ENCODE measurements around the gene POLQ.
"Not testable (repeated sequence)": the region's sequence is repeated elsewhere in the genome, so short reads cannot be mapped to it uniquely, and the experiment has no call there.

Gene POLQ

GRCh38 chr3:121431726-121432517, 113.9 kb downstream of the POLQ start:
- in situ Hi-C loops (cut with MboI; ENCODE audit: low sequenced_read_pairs), result no loop called here

DNA sequence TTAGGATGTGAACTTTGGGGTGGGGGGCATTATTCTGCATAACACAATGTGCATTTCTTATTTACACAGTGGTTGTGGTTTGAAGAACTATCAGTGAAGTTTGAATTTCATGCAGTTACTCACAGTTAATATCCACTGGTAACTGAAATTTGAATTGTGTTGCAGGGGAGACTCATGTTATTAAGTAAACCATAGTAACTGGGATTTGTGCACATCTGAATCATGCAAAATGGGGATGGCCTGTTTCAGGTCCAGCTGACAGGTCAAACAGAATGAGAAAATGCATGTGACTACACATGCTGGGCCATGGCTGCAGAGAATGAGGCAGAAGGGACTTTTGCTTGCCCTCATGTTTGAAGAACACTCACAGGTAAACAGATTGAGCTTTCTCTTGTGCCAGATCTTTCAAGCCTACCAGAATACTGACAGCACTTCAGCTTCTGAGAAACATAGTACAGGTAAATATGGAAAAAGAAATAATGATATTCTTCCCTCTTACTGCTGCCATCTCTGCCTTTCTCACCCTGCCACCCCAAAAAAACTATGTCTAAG, 115.0 kb downstream of the POLQ start:
- in situ Hi-C loops (cut with MboI; ENCODE audit: low sequenced_read_pairs), result no loop called here

- in situ Hi-C loops (cut with MboI; ENCODE audit: low sequenced_read_pairs), result no loop called here
Observed at GRCh38 chr3:121424549-121424948, 121.2 kb downstream of the POLQ start.

DNA sequence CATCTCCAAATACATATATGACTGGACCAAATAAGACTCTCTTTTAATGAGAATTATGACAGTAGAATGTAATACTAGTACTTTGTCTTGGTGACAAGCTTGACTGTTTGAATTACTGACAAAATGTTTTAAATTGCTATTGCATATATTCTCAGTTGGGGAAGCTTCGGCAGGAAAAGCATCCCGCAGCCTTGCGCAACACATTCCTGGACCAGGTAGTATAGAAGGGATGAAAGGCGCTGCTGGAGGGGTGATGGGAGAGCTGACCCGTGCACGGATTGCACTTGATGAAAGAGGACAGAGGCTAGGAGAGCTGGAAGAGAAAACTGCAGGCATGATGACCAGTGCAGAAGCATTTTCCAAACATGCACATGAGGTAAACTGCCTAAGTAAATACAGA, 127.6 kb downstream of the POLQ start:
- in situ Hi-C loops (cut with MboI; ENCODE audit: low sequenced_read_pairs), result no loop called here

DNA sequence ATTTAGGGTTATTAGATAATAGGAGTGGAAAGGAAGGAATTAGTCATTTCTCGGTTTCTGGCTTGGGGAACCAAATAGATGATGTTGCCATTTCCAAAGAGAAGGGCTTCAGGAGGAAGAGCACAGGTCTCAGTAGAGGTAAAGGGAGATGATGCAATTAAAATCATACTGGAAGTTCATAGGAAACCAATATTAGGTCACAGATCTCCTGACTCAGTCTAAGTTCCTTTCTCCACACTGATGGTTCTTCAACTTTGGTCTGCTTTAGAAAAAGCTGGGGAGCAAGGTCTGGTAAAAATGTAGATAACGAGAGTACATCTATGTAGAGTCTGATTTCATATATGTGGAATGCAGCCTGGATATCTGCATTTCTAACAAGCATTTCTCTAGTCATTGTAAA, 130.9 kb downstream of the POLQ start:
- in situ Hi-C loops (cut with MboI; ENCODE audit: low sequenced_read_pairs), result no loop called here

DNA sequence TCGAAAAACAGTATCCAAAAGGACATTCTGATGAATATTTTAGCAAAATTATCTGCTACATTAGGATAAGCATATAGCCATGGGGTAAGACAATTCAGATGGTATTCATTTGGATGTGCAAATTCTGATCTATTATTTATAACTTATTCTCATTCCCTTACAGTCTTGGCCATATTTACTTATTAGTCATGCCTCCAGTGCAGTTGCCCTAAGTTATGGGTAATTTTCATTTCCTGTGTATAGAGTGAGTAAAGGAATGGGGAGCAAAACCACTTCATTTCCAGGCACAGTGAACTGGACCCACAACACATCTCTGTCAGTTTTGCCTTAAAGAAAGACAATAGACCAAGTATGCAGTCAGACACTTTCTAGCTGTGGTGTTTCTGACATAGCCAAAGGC, 134.3 kb downstream of the POLQ start:
- in situ Hi-C loops (cut with MboI; ENCODE audit: low sequenced_read_pairs), result no loop called here

- in situ Hi-C loops (cut with MboI; ENCODE audit: low sequenced_read_pairs), result no loop called here
Observed at GRCh38 chr3:121405631-121406030, 140.2 kb downstream of the POLQ start.

DNA sequence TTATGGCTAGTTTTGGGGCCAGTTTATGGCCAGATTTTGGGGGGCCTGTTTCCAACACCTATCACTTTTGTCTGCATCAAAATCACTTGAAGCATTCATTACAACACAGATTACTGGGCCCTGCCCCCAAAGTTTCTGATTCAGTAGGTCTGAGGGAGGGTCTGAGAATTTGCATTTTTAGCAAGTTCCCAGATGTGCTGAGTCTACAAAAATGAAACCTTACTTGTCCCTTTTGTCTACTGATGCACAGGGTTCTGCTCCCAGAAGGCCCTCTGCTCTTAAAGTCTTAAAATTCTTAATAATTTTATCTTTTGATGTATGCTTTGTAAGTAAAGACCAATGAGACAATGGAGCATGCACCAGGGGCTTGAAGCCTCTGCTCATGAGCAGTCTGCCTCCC, 146.0 kb downstream of the POLQ start:
- in situ Hi-C loops (cut with MboI; ENCODE audit: low sequenced_read_pairs), result no loop called here

DNA sequence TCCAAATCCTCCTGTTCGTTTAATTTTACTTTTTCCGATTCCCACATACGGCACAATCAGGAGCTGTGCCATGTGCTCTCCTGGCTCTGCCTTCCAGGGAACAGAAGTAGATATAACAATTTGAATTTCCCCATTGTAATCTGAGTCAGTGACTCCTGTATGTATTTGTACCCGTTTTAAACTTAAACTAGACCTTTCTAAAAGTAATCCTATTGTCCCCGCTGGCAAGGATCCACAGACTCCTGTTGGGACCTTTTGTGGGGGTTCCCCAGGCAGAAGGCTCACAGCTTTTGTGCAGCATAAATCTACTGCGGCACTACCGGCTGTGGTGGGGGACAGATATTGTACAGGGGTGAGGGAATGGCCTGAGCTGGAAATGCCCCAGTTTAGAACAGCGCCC, 147.7 kb downstream of the POLQ start:
- in situ Hi-C loops (cut with MboI; ENCODE audit: low sequenced_read_pairs), result not testable (repeated sequence)

- in situ Hi-C loops (cut with MboI; ENCODE audit: low sequenced_read_pairs), result not testable (repeated sequence)
Observed at GRCh38 chr3:121395967-121396366, 149.8 kb downstream of the POLQ start.

DNA sequence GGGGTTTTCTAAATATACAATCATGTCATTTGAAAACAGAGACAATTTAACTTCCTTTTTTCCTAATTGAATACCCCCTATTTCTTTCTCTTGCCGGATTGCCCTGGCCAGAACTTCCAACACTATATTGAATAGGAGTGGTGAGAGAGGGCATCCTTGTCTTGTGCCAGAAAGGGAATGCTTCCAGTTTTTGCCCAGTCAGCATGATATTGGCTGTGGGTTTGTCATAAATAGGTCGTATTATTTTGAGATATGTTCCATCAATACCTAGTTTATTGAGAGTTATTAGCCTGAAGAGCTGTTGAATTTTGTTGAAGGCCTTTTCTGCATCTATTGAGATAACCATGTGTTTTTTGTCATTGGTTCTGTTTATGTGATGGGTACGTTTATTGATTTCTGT, 157.5 kb downstream of the POLQ start:
- in situ Hi-C loops (cut with MboI; ENCODE audit: low sequenced_read_pairs), result not testable (repeated sequence)
